SK-N-SH treated with all-trans-retinoic acid at 6 μM for 48 hours (cell line): ENCODE results near the gene JMJD1C.

Experiments
- BACH2 ChIP-seq: fragments of 250-450 bp; sonication (Bioruptor Pico); IDR thresholded peaks from 2 replicates; pipeline ENCODE4 v1.9.0; 2021; ENCODE audit warnings: mild to moderate bottlenecking, borderline replicate concordance
- CSDC2 ChIP-seq: fragments of 250-450 bp; sonication (Bioruptor Pico); IDR thresholded peaks from 2 replicates; pipeline ENCODE4 v1.5.0; 2020; ENCODE audit warnings: mild to moderate bottlenecking, moderate library complexity
- ESRRG ChIP-seq: fragments of 250-450 bp; sonication (Bioruptor Pico); IDR thresholded peaks from 2 replicates; pipeline ENCODE4 v1.6.1; 2021; ENCODE audit warnings: mild to moderate bottlenecking
- GLIS3 ChIP-seq: fragments of 250-450 bp; sonication (Bioruptor Pico); IDR thresholded peaks from 2 replicates; pipeline ENCODE4 v1.5.0; 2020; ENCODE audit warnings: mild to moderate bottlenecking, moderate library complexity
- ISL1 ChIP-seq: fragments of 250-450 bp; sonication (Bioruptor Pico); IDR thresholded peaks from 2 replicates; pipeline ENCODE4 v2.1.2; 2022; ENCODE audit warnings: mild to moderate bottlenecking, moderate library complexity
- RARB ChIP-seq: fragments of 250-450 bp; sonication (Bioruptor Pico); IDR thresholded peaks from 2 replicates; pipeline ENCODE4 v1.8.0; 2021; ENCODE audit warnings: mild to moderate bottlenecking, moderate library complexity
- ZC3H10 ChIP-seq: fragments of 250-450 bp; sonication (Bioruptor Pico); IDR thresholded peaks from 2 replicates; pipeline ENCODE4 v1.5.1; 2021; ENCODE audit warnings: mild to moderate bottlenecking, moderate library complexity
- ZFP3 ChIP-seq: fragments of 250-450 bp; sonication (Bioruptor Pico); IDR thresholded peaks from 2 replicates; pipeline ENCODE4 v1.5.0; 2020; ENCODE audit warnings: mild to moderate bottlenecking, moderate library complexity
- ZNF8 ChIP-seq: fragments of 450-650 bp; formaldehyde crosslinking; IDR thresholded peaks from 2 replicates; pipeline ENCODE4 v1.5.0; 2020; ENCODE audit warnings: mild to moderate bottlenecking, moderate library complexity
- TF ChIP-seq, protein P1 (sequence below): fragments of 250-450 bp; sonication (Bioruptor Pico); IDR thresholded peaks from 2 replicates; pipeline ENCODE4 v1.8.0; 2020; ENCODE audit warnings: mild to moderate bottlenecking, moderate library complexity, borderline replicate concordance
- TF ChIP-seq, protein P2 (sequence below): fragments of 250-450 bp; sonication (Bioruptor Pico); IDR thresholded peaks from 2 replicates; pipeline ENCODE4 v1.5.1; 2020; ENCODE audit warnings: low read depth, mild to moderate bottlenecking, moderate library complexity

DNA sequence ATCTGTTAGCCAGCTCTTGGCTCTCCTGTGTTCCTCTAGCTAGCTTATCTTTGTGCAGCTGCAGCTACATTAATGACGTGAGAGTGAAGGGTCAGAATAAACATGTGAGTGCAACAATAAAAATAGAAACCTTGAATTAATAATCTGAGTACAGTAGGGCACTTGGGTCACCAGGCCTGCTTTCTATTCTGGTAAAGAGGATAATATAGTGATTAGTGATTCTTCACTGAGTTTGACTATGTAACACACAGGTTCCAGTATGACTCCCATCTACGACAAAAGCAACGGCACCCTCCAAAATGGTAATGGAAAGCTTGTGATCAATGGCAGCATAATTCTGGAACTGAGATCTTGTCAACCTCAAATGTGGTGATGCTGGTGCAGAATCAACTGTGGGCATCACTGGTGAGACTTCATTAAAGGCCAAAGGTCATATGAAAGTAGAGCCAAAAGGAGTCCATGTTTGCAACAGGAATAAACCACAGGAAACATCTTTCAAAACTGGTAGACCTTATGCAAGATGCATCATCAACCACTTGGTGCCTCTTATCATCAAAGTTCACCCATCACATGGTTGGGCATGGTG is 255.1 kb downstream of the JMJD1C start:
- TF ChIP-seq ZFP3, result no peak
- TF ChIP-seq ZC3H10, result no peak
- TF ChIP-seq, protein P1, sequence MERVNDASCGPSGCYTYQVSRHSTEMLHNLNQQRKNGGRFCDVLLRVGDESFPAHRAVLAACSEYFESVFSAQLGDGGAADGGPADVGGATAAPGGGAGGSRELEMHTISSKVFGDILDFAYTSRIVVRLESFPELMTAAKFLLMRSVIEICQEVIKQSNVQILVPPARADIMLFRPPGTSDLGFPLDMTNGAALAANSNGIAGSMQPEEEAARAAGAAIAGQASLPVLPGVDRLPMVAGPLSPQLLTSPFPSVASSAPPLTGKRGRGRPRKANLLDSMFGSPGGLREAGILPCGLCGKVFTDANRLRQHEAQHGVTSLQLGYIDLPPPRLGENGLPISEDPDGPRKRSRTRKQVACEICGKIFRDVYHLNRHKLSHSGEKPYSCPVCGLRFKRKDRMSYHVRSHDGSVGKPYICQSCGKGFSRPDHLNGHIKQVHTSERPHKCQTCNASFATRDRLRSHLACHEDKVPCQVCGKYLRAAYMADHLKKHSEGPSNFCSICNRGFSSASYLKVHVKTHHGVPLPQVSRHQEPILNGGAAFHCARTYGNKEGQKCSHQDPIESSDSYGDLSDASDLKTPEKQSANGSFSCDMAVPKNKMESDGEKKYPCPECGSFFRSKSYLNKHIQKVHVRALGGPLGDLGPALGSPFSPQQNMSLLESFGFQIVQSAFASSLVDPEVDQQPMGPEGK (CRISPR knock-in tag), result no peak
- TF ChIP-seq ZNF8, result no peak
- no peak for TF ChIP-seq RARB (CRISPR knock-in tag)
- TF ChIP-seq, protein P2, sequence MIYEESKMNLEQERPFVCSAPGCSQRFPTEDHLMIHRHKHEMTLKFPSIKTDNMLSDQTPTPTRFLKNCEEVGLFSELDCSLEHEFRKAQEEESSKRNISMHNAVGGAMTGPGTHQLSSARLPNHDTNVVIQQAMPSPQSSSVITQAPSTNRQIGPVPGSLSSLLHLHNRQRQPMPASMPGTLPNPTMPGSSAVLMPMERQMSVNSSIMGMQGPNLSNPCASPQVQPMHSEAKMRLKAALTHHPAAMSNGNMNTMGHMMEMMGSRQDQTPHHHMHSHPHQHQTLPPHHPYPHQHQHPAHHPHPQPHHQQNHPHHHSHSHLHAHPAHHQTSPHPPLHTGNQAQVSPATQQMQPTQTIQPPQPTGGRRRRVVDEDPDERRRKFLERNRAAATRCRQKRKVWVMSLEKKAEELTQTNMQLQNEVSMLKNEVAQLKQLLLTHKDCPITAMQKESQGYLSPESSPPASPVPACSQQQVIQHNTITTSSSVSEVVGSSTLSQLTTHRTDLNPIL (CRISPR knock-in tag), result no peak
- no peak for TF ChIP-seq CSDC2
- TF ChIP-seq ISL1 (CRISPR knock-in tag), result no peak
- TF ChIP-seq BACH2 (CRISPR knock-in tag), result no peak
- no peak for TF ChIP-seq ESRRG (CRISPR knock-in tag)
- no peak for TF ChIP-seq GLIS3 (CRISPR knock-in tag)
